GM12878 (cell line): Measurements from ENCODE around the gene ANK2. TPM values are rescaled to one million over a fixed set of nuclear protein-coding genes. Genes with fewer than 3 reads are reported as not detected.
A peak's percentile ranks its signal among the peaks of the same experiment; 100 is the strongest.

Source experiments
- ATAC-seq: fragments of 200-7000 bp; cut with Tn5 transposase; 3 replicates; pipeline ENCODE4 v1.9.1; 2020; ENCODE audit warnings: mild to moderate bottlenecking, moderate library complexity
- BruUV-seq: library from RNA; stranded (reverse); fragments of 400-500 nt; replicated peaks from 2 replicates; lab custom pipeline; 2021; lab: Mats Ljungman, UMichigan
- CTCF ChIA-PET: fragments of 300-600 bp; sonication (Branson Sonifier 250); formaldehyde crosslinking; extraction: SDS; loops from one replicate; lab custom pipeline; 2021; ENCODE audit warnings: inconsistent platforms; lab: Yijun Ruan, JAX
- POLR2A ChIA-PET: fragments of 350-600 bp; formaldehyde crosslinking; extraction: SDS; loops from one replicate; lab custom pipeline; 2021; ENCODE audit warnings: inconsistent platforms; lab: Charles Lee
- RAD21 ChIA-PET: fragments of 300-600 bp; sonication (Branson Sonifier 250); formaldehyde crosslinking; loops from one replicate; lab custom pipeline; 2023; ENCODE audit warnings: antibody characterized with exemption; ENCODE audit not compliant: unreplicated experiment; lab: Charles Lee
- SMC1A ChIA-PET: fragments of 300-600 bp; sonication (Branson Sonifier 250); formaldehyde crosslinking; loops from one replicate; lab custom pipeline; 2023; ENCODE audit not compliant: unreplicated experiment, uncharacterized antibody; lab: Charles Lee
- DNase-seq: peaks from one replicate; pipeline ENCODE4 v3.0.0-alpha.2; 2011; ENCODE audit warnings: low read depth, low spot score
- FAIRE-seq: peaks from 3 replicates; lab custom pipeline; 2011; peaks lifted over from hg19 to GRCh38; lab: Jason Lieb, UNC
- H2AFZ ChIP-seq: 2 replicates; pipeline ENCODE4 v1.6.0; 2011; ENCODE audit warnings: low read depth, low read length, control low read depth; ENCODE audit not compliant: control insufficient read depth
- H3K27ac ChIP-seq: 2 replicates; pipeline ENCODE4 v1.5.1; 2011; ENCODE audit warnings: control low read depth; ENCODE audit not compliant: control insufficient read depth, insufficient read depth
- H3K27me3 ChIP-seq, 2 experiments: replicated peaks in 1 of 2; 2 replicates each; pipeline versions ENCODE4 v1.6.0 to v1.6.1; 2011; ENCODE audit warnings: low read length in 1 of 2; ENCODE audit not compliant: control insufficient read depth in 2 of 2, insufficient read depth in 2 of 2
- H3K36me3 ChIP-seq, 2 experiments: 2 replicates each; pipeline ENCODE4 v1.5.1; 2011; ENCODE audit warnings: low read length in 1 of 2; ENCODE audit not compliant: control insufficient read depth in 2 of 2, insufficient read depth in 2 of 2
- H3K4me1 ChIP-seq: 2 replicates; pipeline ENCODE4 v1.6.1; 2011; ENCODE audit warnings: mild to moderate bottlenecking, low read length, moderate library complexity, mixed read lengths; ENCODE audit not compliant: control insufficient read depth, insufficient read depth
- H3K4me2 ChIP-seq: 2 replicates; pipeline ENCODE4 v1.6.0; 2011; ENCODE audit warnings: control low read depth; ENCODE audit not compliant: control insufficient read depth, insufficient read depth
- H3K4me3 ChIP-seq: fragments of 200-600 bp; sonication (generic); 2 replicates; pipeline ENCODE4 v1.5.1; 2016
- H3K79me2 ChIP-seq: 2 replicates; pipeline ENCODE4 v1.6.0; 2011; ENCODE audit warnings: low read length; ENCODE audit not compliant: control insufficient read depth, insufficient read depth
- H3K9ac ChIP-seq: 2 replicates; pipeline ENCODE4 v1.8.0; 2011; ENCODE audit warnings: low read length, control low read depth, mixed read lengths; ENCODE audit not compliant: control insufficient read depth, insufficient read depth
- H3K9me3 ChIP-seq: replicated peaks from 3 replicates; pipeline ENCODE4 v1.5.1; 2011; ENCODE audit warnings: mild to moderate bottlenecking, low read length; ENCODE audit not compliant: control insufficient read depth, insufficient read depth
- H4K20me1 ChIP-seq: 2 replicates; pipeline ENCODE4 v1.6.0; 2011; ENCODE audit not compliant: control insufficient read depth, insufficient read depth
- CHD4 ChIP-seq: fragments of 200-600 bp; sonication (generic); IDR thresholded peaks from 2 replicates; pipeline ENCODE4 v1.6.1; 2016; ENCODE audit warnings: mild to moderate bottlenecking
- MEF2A ChIP-seq: IDR thresholded peaks from 2 replicates; pipeline ENCODE4 v1.6.1; 2011; ENCODE audit warnings: low read depth, mild to moderate bottlenecking, low read length, moderate library complexity; ENCODE audit not compliant: insufficient read depth
- POLR2AphosphoS2 ChIP-seq: IDR thresholded peaks from 2 replicates; pipeline ENCODE4 v1.6.1; 2011; ENCODE audit warnings: low read depth, mild to moderate bottlenecking, low read length, improper control_type of control experiment, moderate library complexity
- RB1 ChIP-seq: fragments of 450-650 bp; formaldehyde crosslinking; IDR thresholded peaks from 2 replicates; pipeline ENCODE4 v1.6.1; 2017; ENCODE audit warnings: mild to moderate bottlenecking, borderline replicate concordance
- SMARCA5 ChIP-seq: fragments of 450-650 bp; IDR thresholded peaks from 2 replicates; pipeline ENCODE4 v1.6.1; 2017; ENCODE audit warnings: mild to moderate bottlenecking
- TARDBP ChIP-seq: IDR thresholded peaks from 2 replicates; pipeline ENCODE4 v1.6.1; 2016; ENCODE audit warnings: borderline replicate concordance
- WGBS: methylation state at CpG from one replicate; pipeline ENCODE4 v1.1.6; 2016; ENCODE audit warnings: low lambda C conversion rate; ENCODE audit not compliant: insufficient replicate concordance, insufficient coverage; ENCODE audit errors: missing lambda C conversion rate; 5-methylcytosine and 5-hydroxymethylcytosine counted together
- in situ Hi-C: fragments of 300-500 bp; cut with MboI; formaldehyde crosslinking; loops from 9 replicates; pipeline ENCODE4 v1.14.3; 2018; ENCODE audit warnings: mixed read lengths
- intact Hi-C: fragments of 100-400 bp; cut with micrococcal nuclease; formaldehyde crosslinking; loops from one replicate; pipeline ENCODE4 v1.14.2; 2022; ENCODE audit not compliant: unreplicated experiment
- polyA plus RNA-seq, 11 experiments: library from polyadenylated mRNA; depleted of rRNA in 4 of 11; unstranded in 6 of 11; stranded (reverse) in 5 of 11; fragments of >200 nt; fragmentation: Nextera tagmentation in 4 of 11; fragmentation: Illumina TruSeq in 1 of 11; extraction: Ambion mirVana in 4 of 11; extraction: Trizol in 1 of 11; gene quantifications; 1 replicate in 1 of 11; 2 replicates in 10 of 11; pipeline versions ENCODE4 v1.2.1 to v1.2.3, GENCODE V29; 2011 to 2016; ENCODE audit warnings: inconsistent platforms in 2 of 11, missing spikeins in 2 of 11, low read depth in 1 of 11
- total RNA-seq, 4 experiments: library from RNA; depleted of rRNA in 3 of 4; stranded (reverse); fragments of >200 nt in 3 of 4; fragmentation: Illumina TruSeq in 1 of 4; extraction: Trizol in 1 of 4; gene quantifications; 2 replicates each; pipeline versions ENCODE4 v1.2.1 to v1.2.3, GENCODE V29; 2013 to 2021
- TF ChIP-seq, protein P1 (sequence below): fragments of 450-650 bp; formaldehyde crosslinking; IDR thresholded peaks from 2 replicates; pipeline ENCODE4 v1.4.0; 2020; ENCODE audit warnings: mild to moderate bottlenecking, moderate library complexity

ANK2 gene
- total and polyA plus RNA-seq, 10 of the 15 experiments (the other 5 are each of a cell fraction or from before 2014, with no cell fraction given), result 1.6 to 13.0 (median 4.1) TPM

DNA sequence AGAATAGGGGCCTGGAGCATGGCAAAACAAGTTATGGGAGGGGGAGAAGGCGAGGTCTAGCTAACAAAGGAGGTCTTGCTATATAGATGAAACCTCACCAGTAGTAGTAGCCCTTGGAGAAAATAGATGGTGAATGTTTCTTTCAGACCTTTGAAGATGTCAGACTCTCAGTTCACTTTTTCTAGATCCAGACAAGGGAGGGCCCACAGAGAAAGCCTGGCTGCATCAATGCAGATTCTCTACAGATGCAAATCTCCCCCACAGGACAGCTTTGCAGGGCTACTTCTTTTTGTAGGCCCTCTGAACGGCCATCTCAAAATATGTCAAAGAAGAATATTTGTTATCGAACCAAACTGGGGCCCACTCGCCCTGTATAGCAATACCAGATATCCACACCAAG, 159.7 kb downstream of the ANK2 start:
- no peak for DNase-seq

More for the DNA sequence above, 159.7 kb downstream of the ANK2 start:
- ChIA-PET SMC1A (interaction anchor here (0.7 kb wide), 1 partner anchor 11 kb away, joined by 3 read pairs; no protein-coding TSS in a partner anchor), RAD21 (no interaction called here), CTCF (no interaction called here), POLR2A (no interaction called here)
- Histone ChIP-seq H4K20me1 (no peaks in the 10 kb centered on the region), H3K4me1 (no peaks in the 10 kb centered on the region), H3K79me2 (no peaks in the 10 kb centered on the region), H3K4me2 (no peak overlapping the region), H3K4me3 (no peak overlapping the region), H2AFZ (no peak overlapping the region), H3K27ac (no peak overlapping the region), H3K9ac (no peak overlapping the region), H3K27me3 (no peaks in the 10 kb centered on the region), H3K9me3 (no peaks in the 10 kb centered on the region), H3K36me3 (no peaks in the 10 kb centered on the region)
- 70% methylated on average over 4 of the region's 4 CpGs for WGBS
- no TSS peak for BruUV-seq
- intact Hi-C loops (no loop called here), in situ Hi-C loops (no loop called here)
- ATAC-seq (peak; percentile 52), FAIRE-seq (no peak)
- TF ChIP-seq MEF2A (no peak), RB1 (no peak), CHD4 (no peak), POLR2AphosphoS2 (no peak), TARDBP (no peak), SMARCA5 (no peak)
- TF ChIP-seq, protein P1, sequence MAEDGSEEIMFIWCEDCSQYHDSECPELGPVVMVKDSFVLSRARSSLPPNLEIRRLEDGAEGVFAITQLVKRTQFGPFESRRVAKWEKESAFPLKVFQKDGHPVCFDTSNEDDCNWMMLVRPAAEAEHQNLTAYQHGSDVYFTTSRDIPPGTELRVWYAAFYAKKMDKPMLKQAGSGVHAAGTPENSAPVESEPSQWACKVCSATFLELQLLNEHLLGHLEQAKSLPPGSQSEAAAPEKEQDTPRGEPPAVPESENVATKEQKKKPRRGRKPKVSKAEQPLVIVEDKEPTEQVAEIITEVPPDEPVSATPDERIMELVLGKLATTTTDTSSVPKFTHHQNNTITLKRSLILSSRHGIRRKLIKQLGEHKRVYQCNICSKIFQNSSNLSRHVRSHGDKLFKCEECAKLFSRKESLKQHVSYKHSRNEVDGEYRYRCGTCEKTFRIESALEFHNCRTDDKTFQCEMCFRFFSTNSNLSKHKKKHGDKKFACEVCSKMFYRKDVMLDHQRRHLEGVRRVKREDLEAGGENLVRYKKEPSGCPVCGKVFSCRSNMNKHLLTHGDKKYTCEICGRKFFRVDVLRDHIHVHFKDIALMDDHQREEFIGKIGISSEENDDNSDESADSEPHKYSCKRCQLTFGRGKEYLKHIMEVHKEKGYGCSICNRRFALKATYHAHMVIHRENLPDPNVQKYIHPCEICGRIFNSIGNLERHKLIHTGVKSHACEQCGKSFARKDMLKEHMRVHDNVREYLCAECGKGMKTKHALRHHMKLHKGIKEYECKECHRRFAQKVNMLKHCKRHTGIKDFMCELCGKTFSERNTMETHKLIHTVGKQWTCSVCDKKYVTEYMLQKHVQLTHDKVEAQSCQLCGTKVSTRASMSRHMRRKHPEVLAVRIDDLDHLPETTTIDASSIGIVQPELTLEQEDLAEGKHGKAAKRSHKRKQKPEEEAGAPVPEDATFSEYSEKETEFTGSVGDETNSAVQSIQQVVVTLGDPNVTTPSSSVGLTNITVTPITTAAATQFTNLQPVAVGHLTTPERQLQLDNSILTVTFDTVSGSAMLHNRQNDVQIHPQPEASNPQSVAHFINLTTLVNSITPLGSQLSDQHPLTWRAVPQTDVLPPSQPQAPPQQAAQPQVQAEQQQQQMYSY (CRISPR knock-in tag), result no peak
